ENCODE results near the gene IMPA2.

The IMPA2 gene

GRCh38 chr18:12041561-12041960 lies 60.3 kb downstream of the IMPA2 start:
- no peak for DNase-seq (ENCODE audit: low spot score)
- no peak for TF ChIP-seq CTCF (IDR thresholded peaks at IDR 0.05; ENCODE audit: borderline replicate concordance, control extremely low read depth, extremely low read depth, insufficient read depth, missing control alignments)
- in situ Hi-C loops (cut with MboI; ENCODE audit: low sequenced_read_pairs, unreplicated experiment) = no loop called here

- no peak for TF ChIP-seq CTCF (IDR thresholded peaks at IDR 0.05; ENCODE audit: borderline replicate concordance, control extremely low read depth, extremely low read depth, insufficient read depth, missing control alignments)
- DNase-seq (ENCODE audit: low spot score) = no peak
- in situ Hi-C loops (cut with MboI; ENCODE audit: low sequenced_read_pairs, unreplicated experiment) = no loop called here
These were observed 62.5 kb downstream of the IMPA2 start for GRCh38 chr18:12043811-12044210.

- TF ChIP-seq CTCF (IDR thresholded peaks at IDR 0.05; ENCODE audit: borderline replicate concordance, control extremely low read depth, extremely low read depth, insufficient read depth, missing control alignments) = no peak
- DNase-seq (ENCODE audit: low spot score) = no peak
- in situ Hi-C loops (cut with MboI; ENCODE audit: low sequenced_read_pairs, unreplicated experiment) = no loop called here
These were observed 63.3 kb downstream of the IMPA2 start for GRCh38 chr18:12044591-12044990.

- in situ Hi-C loops (cut with MboI; ENCODE audit: low sequenced_read_pairs, unreplicated experiment) = no loop called here
- no peak for DNase-seq (ENCODE audit: low spot score)
- TF ChIP-seq CTCF (IDR thresholded peaks at IDR 0.05; ENCODE audit: borderline replicate concordance, control extremely low read depth, extremely low read depth, insufficient read depth, missing control alignments) = no peak
These were observed 64.9 kb downstream of the IMPA2 start for GRCh38 chr18:12046046-12046750.

GRCh38 chr18:12046751-12047335 lies 65.5 kb downstream of the IMPA2 start:
- no peak for TF ChIP-seq CTCF (IDR thresholded peaks at IDR 0.05; ENCODE audit: borderline replicate concordance, control extremely low read depth, extremely low read depth, insufficient read depth, missing control alignments)
- DNase-seq (ENCODE audit: low spot score) = no peak
- in situ Hi-C loops (cut with MboI; ENCODE audit: low sequenced_read_pairs, unreplicated experiment) = no loop called here

- no peak for TF ChIP-seq CTCF (IDR thresholded peaks at IDR 0.05; ENCODE audit: borderline replicate concordance, control extremely low read depth, extremely low read depth, insufficient read depth, missing control alignments)
- in situ Hi-C loops (cut with MboI; ENCODE audit: low sequenced_read_pairs, unreplicated experiment) = no loop called here
- DNase-seq (ENCODE audit: low spot score) = no peak
These were observed 66.9 kb downstream of the IMPA2 start for GRCh38 chr18:12048010-12048826.

All from GM13976 (cell line).